Right atrium auricular region (tissue), 2 donors: Measurements from ENCODE around the gene EIF5. TPM values are rescaled to one million over a fixed set of nuclear protein-coding genes. Genes with fewer than 3 reads are reported as not detected.

Experiments used
- DNase-seq: peaks from one replicate; pipeline ENCODE4 v3.0.0-alpha.2; 2019; ENCODE audit warnings: low spot score
- H3K27ac ChIP-seq, 2 donors: fragments of 200-600 bp; sonication (generic); 1 replicate in 1 of 2; 2 replicates in 1 of 2; pipeline ENCODE4 v1.5.1; 2016 to 2019
- H3K27me3 ChIP-seq, 2 donors: fragments of 200-600 bp; sonication (generic); one replicate each; pipeline versions ENCODE4 v1.5.1 to v1.6.0; 2017 to 2019
- H3K36me3 ChIP-seq: fragments of 200-600 bp; sonication (generic); one replicate; pipeline ENCODE4 v1.5.1; 2016
- H3K4me1 ChIP-seq, 2 donors: fragments of 200-600 bp; sonication (generic); one replicate each; pipeline versions ENCODE4 v1.5.1 to v1.6.0; 2017 to 2019
- H3K4me3 ChIP-seq, 2 donors: fragments of 200-600 bp; sonication (generic); 1 replicate in 1 of 2; 2 replicates in 1 of 2; pipeline ENCODE4 v1.5.1; 2017 to 2019; ENCODE audit warnings: mild to moderate bottlenecking in 1 of 2, moderate library complexity in 1 of 2
- H3K9me3 ChIP-seq, 2 donors: fragments of 200-600 bp; sonication (generic); one replicate each; pipeline ENCODE4 v1.5.1; 2019
- total RNA-seq, 2 donors: library from RNA; depleted of rRNA; stranded (reverse); fragments of >200 nt; gene quantifications; one replicate each; pipeline ENCODE4 v1.1.0, GENCODE V29; 2016
- TF ChIP-seq, protein P1 (sequence below), 2 donors: fragments of 200-600 bp; sonication (generic); IDR thresholded peaks; one replicate each; pipeline ENCODE4 v1.5.1; 2019; ENCODE audit warnings: antibody characterized with exemption in 2 of 2

The EIF5 gene
- total RNA-seq, 2 donors from 2014 or later, result 175 to 205 TPM

DNA sequence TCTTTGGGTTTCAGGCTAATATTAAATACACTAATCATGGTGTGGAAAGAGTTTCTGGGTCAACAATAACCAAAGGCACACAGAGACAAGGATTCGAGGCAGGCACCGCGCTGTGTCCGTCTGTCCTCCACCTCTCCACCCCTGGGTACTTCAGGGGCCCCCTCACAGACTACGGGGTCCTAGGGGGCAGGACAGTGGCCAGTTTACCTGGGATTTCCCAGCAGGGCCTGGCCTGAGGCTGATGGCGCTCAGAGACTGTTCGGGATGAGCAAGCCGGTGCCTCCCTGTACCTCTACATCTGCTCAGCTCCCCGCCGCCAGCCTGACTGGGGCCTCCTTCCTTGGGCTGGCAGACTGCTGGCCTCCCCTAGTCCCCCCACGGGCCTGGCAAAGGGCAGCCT is 18.1 kb upstream of the EIF5 start:
- Histone ChIP-seq H3K4me1 (no peaks in the 10 kb centered on the region), H3K9me3 (no peaks in the 10 kb centered on the region), H3K36me3 (no peaks in the 10 kb centered on the region), H3K27ac (peak overlapping the region in 1 of 2 donors; percentile 31), H3K4me3 (no peak overlapping the region), H3K27me3 (no peaks in the 10 kb centered on the region)
- TF ChIP-seq, protein P1, sequence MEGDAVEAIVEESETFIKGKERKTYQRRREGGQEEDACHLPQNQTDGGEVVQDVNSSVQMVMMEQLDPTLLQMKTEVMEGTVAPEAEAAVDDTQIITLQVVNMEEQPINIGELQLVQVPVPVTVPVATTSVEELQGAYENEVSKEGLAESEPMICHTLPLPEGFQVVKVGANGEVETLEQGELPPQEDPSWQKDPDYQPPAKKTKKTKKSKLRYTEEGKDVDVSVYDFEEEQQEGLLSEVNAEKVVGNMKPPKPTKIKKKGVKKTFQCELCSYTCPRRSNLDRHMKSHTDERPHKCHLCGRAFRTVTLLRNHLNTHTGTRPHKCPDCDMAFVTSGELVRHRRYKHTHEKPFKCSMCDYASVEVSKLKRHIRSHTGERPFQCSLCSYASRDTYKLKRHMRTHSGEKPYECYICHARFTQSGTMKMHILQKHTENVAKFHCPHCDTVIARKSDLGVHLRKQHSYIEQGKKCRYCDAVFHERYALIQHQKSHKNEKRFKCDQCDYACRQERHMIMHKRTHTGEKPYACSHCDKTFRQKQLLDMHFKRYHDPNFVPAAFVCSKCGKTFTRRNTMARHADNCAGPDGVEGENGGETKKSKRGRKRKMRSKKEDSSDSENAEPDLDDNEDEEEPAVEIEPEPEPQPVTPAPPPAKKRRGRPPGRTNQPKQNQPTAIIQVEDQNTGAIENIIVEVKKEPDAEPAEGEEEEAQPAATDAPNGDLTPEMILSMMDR (IDR thresholded peaks at IDR 0.05), result no peak
- no peak for DNase-seq

DNA sequence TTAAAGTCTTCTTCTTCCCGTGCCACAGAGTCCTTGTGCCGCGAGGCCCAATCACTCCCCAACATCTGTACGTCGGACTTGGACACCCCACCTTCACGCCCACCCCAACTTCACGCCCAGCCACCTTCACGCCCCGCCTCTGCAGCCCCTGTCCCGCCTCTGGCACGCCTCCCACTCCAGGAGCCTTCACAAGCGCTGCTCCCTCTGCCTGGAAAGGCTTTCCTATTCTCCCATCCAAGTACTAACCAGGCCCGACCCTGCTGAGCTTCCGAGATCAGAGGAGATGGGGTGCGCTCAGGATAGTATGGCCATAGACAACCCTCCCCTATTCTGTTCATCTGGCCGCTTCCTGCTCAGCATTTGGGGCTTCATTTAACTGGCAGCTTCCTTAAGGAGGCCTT is 17.3 kb upstream of the EIF5 start:
- Histone ChIP-seq H3K27me3 (no peaks in the 10 kb centered on the region), H3K27ac (no peak overlapping the region), H3K4me3 (no peak overlapping the region), H3K36me3 (no peaks in the 10 kb centered on the region), H3K4me1 (no peaks in the 10 kb centered on the region), H3K9me3 (no peaks in the 10 kb centered on the region)
- DNase-seq, result no peak
- TF ChIP-seq, protein P1 (IDR thresholded peaks at IDR 0.05), result no peak

DNA sequence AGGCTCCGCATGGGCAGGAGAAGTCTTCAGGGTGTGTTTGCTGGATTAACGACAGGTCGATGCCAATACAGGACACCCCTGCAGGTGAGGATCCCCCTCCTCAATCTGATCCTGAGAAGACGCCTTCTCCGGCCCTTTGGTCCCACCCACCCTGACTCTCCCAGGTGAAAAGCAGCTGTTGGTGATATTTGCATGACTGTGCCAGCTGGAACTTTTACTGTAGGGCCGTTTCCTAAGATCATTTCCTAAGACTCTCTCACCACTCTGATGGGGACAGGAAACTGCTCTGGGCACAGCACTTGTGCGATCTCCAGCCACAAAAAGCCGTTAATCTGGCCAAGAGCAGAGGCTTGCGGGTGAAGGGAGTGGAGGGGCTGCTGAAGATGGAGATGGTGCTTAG is 16.8 kb upstream of the EIF5 start:
- Histone ChIP-seq H3K9me3 (no peaks in the 10 kb centered on the region), H3K27ac (no peak overlapping the region), H3K36me3 (no peaks in the 10 kb centered on the region), H3K27me3 (no peaks in the 10 kb centered on the region), H3K4me3 (no peak overlapping the region), H3K4me1 (no peaks in the 10 kb centered on the region)
- DNase-seq, result no peak
- TF ChIP-seq, protein P1 (IDR thresholded peaks at IDR 0.05), result no peak

DNA sequence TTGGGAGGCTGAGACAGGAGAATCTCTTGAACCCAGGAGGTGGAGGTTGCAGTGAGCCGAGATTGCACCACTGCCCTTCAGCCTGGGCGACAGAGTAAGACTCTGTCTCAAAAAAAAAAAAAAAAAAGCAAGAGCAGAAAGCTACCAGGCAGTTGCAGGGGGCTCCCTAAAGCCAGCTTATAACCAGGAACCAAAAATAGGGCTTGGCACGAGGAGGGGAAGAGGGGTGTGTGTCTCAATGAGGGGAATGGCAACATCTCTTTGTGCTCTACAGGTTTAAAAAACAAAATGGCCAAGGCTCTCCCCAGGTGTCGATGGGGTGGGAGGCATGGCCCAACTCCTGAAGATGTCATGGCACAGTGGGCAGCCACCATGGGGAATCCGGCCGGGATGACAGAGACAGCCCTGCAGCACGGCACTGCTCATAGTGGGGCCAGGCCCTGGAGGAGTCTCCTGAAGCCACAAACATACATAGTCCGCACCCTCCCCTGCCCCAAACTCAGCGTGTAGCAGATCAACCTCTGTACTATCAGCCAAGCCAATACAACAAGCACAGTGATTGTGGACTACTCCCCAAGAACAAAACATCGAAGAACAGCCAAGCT is 16.0 kb upstream of the EIF5 start:
- no peaks in the 10 kb centered on the region for H3K27me3 ChIP-seq
- no peaks in the 10 kb centered on the region for H3K9me3 ChIP-seq
- no peak overlapping the region for H3K27ac ChIP-seq
- no peaks in the 10 kb centered on the region for H3K4me1 ChIP-seq
- no peak overlapping the region for H3K4me3 ChIP-seq
- no peak for DNase-seq
- TF ChIP-seq, protein P1 (IDR thresholded peaks at IDR 0.05), result no peak
- no peaks in the 10 kb centered on the region for H3K36me3 ChIP-seq

DNA sequence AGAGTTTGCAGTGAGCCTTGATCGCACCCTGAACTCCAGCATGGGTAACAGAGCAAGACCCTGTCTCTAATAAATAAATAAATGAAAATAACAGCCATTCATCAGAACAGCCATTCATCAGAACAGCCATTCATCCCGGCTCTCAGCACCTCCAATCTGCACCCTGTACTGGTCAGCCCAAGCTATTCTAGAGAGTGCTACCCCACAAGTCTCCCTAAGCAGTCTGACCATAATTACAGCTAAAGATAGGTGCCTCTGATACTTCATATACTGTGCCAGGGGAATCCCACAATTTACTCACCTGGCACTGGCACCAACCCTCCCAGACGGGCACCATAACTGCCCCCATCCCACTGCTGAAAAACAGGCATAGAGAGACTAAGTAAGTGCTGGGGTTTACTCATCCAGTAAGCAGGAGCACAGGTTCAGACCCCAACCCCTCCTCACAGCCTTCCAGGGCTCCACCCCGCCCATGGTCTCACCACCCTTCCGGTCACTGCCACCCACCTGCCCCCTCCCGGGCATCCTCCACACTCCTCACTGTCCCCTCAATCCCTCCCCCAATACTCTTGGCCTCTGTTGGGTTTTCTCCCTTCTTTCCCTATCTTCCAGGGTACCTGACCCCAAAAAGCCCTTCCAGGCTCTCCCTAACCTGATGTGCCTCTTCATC is 15.2 kb upstream of the EIF5 start:
- TF ChIP-seq, protein P1 (IDR thresholded peaks at IDR 0.05), result no peak
- no peak overlapping the region for H3K27ac ChIP-seq
- no peak for DNase-seq
- no peak overlapping the region for H3K4me3 ChIP-seq
- no peaks in the 10 kb centered on the region for H3K9me3 ChIP-seq
- H3K4me1 ChIP-seq, result no peaks in the 10 kb centered on the region
- no peaks in the 10 kb centered on the region for H3K36me3 ChIP-seq
- no peaks in the 10 kb centered on the region for H3K27me3 ChIP-seq

DNA sequence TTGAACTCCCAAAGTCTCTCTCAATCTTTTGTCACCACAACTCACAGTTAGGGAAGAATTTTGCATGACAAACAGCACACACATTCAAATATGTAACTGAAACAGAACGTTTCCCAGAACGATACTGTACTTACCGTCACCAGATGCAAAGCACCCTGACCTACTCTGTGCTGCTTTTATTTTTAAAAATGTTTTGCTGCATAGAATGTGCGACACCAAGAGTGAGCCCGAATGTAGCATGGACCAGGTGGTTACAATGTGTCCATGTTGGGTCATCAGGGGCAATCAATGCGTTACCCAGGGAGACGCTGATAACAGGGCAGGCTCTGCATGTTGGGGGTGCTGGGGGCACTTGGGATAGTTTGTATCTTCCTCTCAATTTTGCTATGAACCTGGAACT is 14.6 kb upstream of the EIF5 start:
- no peak overlapping the region for H3K27ac ChIP-seq
- no peaks in the 10 kb centered on the region for H3K27me3 ChIP-seq
- H3K4me3 ChIP-seq, result no peak overlapping the region
- TF ChIP-seq, protein P1 (IDR thresholded peaks at IDR 0.05), result no peak
- no peaks in the 10 kb centered on the region for H3K36me3 ChIP-seq
- H3K9me3 ChIP-seq, result no peaks in the 10 kb centered on the region
- H3K4me1 ChIP-seq, result no peaks in the 10 kb centered on the region
- no peak for DNase-seq
